Measurements from ENCODE around the gene CERK.
"Not testable (repeated sequence)": the region's sequence is repeated elsewhere in the genome, so short reads cannot be mapped to it uniquely, and the experiment has no call there.

Gene CERK

DNA sequence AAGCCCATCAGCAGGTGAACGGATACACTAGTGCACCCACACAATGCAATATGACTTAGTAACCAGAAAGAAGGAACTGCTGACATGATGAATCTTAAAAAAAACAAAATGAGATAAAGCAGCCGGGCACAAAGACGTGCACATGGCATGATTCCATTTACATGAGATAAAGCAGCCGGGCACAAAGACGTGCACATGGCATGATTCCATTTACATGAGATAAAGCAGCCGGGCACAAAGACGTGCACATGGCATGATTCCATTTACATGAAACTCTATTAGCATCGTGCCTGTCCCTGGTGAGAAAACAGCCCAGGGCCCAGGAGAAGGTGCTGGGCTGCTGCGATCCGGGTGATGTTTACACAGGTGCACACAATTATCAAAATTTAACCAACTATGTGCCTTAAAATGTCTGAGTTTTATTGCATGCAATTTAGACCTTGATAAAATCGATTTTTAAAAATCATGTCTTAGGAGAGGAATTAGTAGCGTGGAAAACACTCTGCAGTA is 3.8 kb downstream of the CERK start:
- not testable (repeated sequence) for H3K9me3 Mint-ChIP-seq; DNase-seq (ENCODE audit: low spot score in 2 of 2); ATAC-seq
- peak overlapping the region; percentile 97 for H3K4me3 Mint-ChIP-seq
- peaks cover 72% of the 10 kb centered on the region for H3K36me3 Mint-ChIP-seq
- peaks cover 67% of the 10 kb centered on the region for H3K4me1 Mint-ChIP-seq
- H3K27ac Mint-ChIP-seq = peak overlapping the region; percentile 97

DNA sequence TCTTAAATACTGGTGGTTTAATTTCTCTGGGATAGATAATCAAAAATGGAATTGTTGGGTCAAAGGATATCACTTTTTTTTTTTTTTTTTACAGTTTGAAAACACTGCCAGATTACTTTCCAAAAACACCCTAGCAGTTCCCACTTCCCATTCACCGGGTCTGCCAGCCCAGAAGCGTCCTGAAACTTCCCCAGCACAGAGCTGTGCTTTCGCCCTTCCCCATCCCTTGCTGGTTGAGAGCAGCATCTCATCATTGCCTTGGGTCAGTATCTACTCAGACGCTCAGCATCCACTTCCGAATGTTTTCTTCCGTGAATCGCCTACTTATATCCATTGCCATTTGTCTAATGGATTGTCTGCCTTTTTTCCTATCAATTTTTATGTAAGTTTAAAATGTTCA is 5.5 kb downstream of the CERK start:
- H3K4me3 Mint-ChIP-seq = peak overlapping the region; percentile 76
- H3K9me3 Mint-ChIP-seq = no peaks in the 10 kb centered on the region
- peak overlapping the region; percentile 94 for H3K27ac Mint-ChIP-seq
- DNase-seq (ENCODE audit: low spot score in 2 of 2) (no peak), ATAC-seq (no peak)
- peaks cover 84% of the 10 kb centered on the region for H3K36me3 Mint-ChIP-seq
- H3K4me1 Mint-ChIP-seq = peaks cover 73% of the 10 kb centered on the region

DNA sequence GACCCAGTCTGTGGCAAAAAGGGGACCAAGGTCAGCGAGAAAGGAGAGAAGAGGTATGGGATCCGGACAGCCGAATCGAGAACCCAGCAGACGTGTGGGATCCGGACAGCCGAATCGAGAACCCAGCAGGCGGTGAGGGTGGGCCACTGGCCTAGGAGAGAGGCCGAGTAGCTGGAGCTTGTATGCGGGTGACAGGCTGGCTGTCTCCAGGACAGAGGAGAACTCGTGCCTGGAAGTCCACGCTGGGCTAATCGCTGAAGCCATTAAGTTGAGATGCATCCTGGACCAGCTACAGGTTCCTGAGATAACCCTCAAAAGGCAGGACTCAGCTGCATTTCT is 6.0 kb downstream of the CERK start:
- Mint-ChIP-seq H3K36me3 (peaks cover 84% of the 10 kb centered on the region), H3K4me1 (peaks cover 73% of the 10 kb centered on the region), H3K4me3 (peak overlapping the region; percentile 76), H3K27ac (peak overlapping the region; percentile 94), H3K9me3 (no peaks in the 10 kb centered on the region)
- DNase-seq (ENCODE audit: low spot score in 2 of 2) (no peak), ATAC-seq (no peak)

GRCh38 chr22:46731246-46732040 is 6.6 kb downstream of the CERK start:
- Mint-ChIP-seq H3K4me1 (peaks cover 70% of the 10 kb centered on the region), H3K27ac (peak overlapping the region; percentile 94), H3K36me3 (peaks cover 84% of the 10 kb centered on the region), H3K9me3 (no peaks in the 10 kb centered on the region), H3K4me3 (peak overlapping the region; percentile 76)
- peak; percentile 47 for ATAC-seq
- DNase-seq (ENCODE audit: low spot score in 2 of 2) = no peak

DNA sequence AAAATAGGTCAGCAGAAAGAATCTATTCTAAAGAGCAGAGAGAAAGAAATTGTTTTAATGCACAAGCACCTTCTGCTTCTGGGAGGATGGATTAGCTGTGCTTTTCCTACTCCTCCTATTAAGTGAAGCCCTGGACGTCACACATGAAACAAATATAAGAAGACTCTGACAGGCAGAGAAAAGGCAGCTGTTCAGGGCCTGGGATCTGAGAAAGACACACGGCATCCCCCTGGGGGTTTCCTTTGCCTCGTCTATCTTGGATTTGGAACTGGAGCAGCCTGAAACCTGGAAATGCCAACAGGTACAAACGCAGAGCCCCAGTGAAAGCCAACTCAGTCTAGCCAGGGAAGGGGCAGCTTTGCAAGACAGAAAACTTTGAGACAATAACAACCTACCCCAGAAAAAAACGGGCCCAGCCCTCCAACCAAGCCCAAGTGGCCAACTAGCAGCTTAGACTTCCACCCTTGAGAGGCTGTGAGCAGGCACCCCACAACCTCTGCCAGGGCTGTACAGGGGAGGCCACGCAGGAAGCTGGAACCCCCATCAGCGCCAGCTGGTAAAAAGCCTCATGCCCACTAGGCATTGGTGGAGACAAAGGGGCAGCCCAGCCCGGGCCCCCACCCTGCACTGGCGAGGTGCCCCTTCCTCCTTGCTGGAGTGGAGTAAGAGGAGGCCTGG is 7.3 kb downstream of the CERK start:
- peak; percentile 3 for ATAC-seq
- Mint-ChIP-seq H3K4me3 (peak overlapping the region; percentile 76), H3K36me3 (peaks cover 88% of the 10 kb centered on the region), H3K9me3 (no peaks in the 10 kb centered on the region), H3K4me1 (peaks cover 70% of the 10 kb centered on the region), H3K27ac (peak overlapping the region; percentile 94)
- DNase-seq (ENCODE audit: low spot score in 2 of 2) = no peak

DNA sequence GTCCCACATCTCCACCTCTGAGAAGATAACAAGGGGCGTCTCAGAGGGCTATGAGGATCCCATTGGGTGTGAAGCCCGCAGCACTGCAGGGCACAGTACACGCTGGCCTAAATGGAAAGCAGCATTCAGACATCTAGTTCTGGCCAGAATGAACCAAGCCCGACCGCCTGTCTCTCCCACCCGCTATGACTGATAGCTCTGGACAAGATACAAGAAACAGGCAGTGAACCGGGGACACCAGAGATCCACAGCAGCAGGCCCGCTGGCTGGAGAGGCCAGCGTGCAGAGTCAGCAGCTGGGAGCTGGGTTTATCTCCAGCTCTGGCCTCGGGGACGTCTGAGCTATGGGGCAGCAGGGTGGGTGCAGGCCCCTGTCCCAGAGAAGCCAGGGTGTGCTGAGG is 9.6 kb downstream of the CERK start:
- H3K9me3 Mint-ChIP-seq = no peaks in the 10 kb centered on the region
- H3K4me3 Mint-ChIP-seq = peak overlapping the region; percentile 16
- peaks cover 62% of the 10 kb centered on the region for H3K4me1 Mint-ChIP-seq
- H3K36me3 Mint-ChIP-seq = peaks cover 91% of the 10 kb centered on the region
- ATAC-seq (no peak), DNase-seq (ENCODE audit: low spot score in 2 of 2) (no peak)
- H3K27ac Mint-ChIP-seq = peak overlapping the region; percentile 94

- Mint-ChIP-seq H3K4me1 (peaks cover 64% of the 10 kb centered on the region), H3K36me3 (peaks cover 97% of the 10 kb centered on the region), H3K27ac (peak overlapping the region; percentile 94), H3K4me3 (peak overlapping the region; percentile 16), H3K9me3 (no peaks in the 10 kb centered on the region)
- no peak for DNase-seq (ENCODE audit: low spot score in 2 of 2)
- peak; percentile 27 for ATAC-seq
Measured at GRCh38 chr22:46727813-46728364, 10.2 kb downstream of the CERK start.

- no peaks in the 10 kb centered on the region for H3K9me3 Mint-ChIP-seq
- H3K4me3 Mint-ChIP-seq = no peak overlapping the region
- DNase-seq (ENCODE audit: low spot score in 2 of 2) (no peak), ATAC-seq (no peak)
- peaks cover 96% of the 10 kb centered on the region for H3K36me3 Mint-ChIP-seq
- H3K27ac Mint-ChIP-seq = peak overlapping the region; percentile 94
- peaks cover 67% of the 10 kb centered on the region for H3K4me1 Mint-ChIP-seq
Measured at GRCh38 chr22:46726986-46727317, 11.1 kb downstream of the CERK start.

DNA sequence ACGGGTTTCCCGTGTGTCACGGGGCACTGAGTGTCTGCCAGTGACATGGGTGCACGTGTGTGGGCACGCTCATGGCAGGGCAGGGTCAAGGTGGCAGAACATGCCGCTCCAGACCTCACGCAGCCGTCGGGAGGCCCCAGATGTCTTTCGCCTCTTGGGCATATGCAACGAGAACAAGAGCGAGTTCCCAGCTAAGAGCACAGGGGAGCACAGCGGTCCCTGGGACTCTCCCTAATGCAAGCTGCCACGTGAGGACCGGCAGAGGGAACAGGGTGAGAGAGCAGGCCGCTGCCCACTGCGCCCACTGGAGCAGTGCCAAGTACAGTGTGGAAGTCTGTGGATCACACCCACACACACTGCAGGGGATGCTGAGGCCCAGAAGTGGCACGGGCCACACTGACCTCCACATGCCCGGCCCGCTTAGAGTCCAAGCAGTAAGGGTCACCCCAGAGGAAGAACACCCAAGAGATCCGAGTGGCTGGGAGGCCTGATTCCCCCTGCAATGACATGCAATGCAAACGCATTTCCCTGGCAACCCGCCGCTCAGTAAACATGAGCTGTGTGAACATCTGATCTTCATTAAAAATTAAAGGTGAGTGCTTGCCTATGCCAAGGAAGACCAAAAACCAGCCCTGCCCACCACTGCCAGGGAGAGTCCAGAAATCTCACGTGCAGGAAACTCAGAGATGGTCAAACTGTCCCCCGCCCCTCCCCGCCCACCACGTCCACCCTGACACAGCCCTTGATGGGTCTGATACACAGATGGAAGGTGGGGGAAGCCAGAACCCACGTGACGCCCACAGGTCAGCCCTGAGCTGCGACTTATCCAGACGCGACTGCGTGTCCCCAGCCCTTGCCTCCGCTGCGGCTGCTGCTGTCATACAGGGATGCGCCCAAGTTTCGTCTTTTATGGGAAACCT is 11.7 kb downstream of the CERK start:
- Mint-ChIP-seq H3K27ac (no peak overlapping the region), H3K4me1 (peaks cover 66% of the 10 kb centered on the region), H3K4me3 (no peak overlapping the region), H3K9me3 (no peaks in the 10 kb centered on the region), H3K36me3 (peaks cover 96% of the 10 kb centered on the region)
- DNase-seq (ENCODE audit: low spot score in 2 of 2) = no peak
- ATAC-seq = no peak

- Mint-ChIP-seq H3K4me1 (peaks cover 54% of the 10 kb centered on the region), H3K36me3 (peaks cover 96% of the 10 kb centered on the region), H3K27ac (peak overlapping the region; percentile 21), H3K9me3 (no peaks in the 10 kb centered on the region), H3K4me3 (no peak overlapping the region)
- ATAC-seq (no peak), DNase-seq (ENCODE audit: low spot score in 2 of 2) (no peak)
Measured at GRCh38 chr22:46725096-46725495, 13.0 kb downstream of the CERK start.

- H3K27ac Mint-ChIP-seq = peak overlapping the region; percentile 21
- no peak for DNase-seq (ENCODE audit: low spot score in 2 of 2)
- H3K9me3 Mint-ChIP-seq = no peaks in the 10 kb centered on the region
- ATAC-seq = no peak
- peaks cover 53% of the 10 kb centered on the region for H3K4me1 Mint-ChIP-seq
- H3K4me3 Mint-ChIP-seq = no peak overlapping the region
- H3K36me3 Mint-ChIP-seq = peaks cover 96% of the 10 kb centered on the region
Measured at GRCh38 chr22:46723882-46724281, 14.2 kb downstream of the CERK start.

- H3K9me3 Mint-ChIP-seq = no peaks in the 10 kb centered on the region
- peaks cover 96% of the 10 kb centered on the region for H3K36me3 Mint-ChIP-seq
- no peak for ATAC-seq
- no peak for DNase-seq (ENCODE audit: low spot score in 2 of 2)
- H3K27ac Mint-ChIP-seq = peak overlapping the region; percentile 69
- H3K4me1 Mint-ChIP-seq = peaks cover 38% of the 10 kb centered on the region
- no peak overlapping the region for H3K4me3 Mint-ChIP-seq
Measured at GRCh38 chr22:46721501-46722085, 16.5 kb downstream of the CERK start.

DNA sequence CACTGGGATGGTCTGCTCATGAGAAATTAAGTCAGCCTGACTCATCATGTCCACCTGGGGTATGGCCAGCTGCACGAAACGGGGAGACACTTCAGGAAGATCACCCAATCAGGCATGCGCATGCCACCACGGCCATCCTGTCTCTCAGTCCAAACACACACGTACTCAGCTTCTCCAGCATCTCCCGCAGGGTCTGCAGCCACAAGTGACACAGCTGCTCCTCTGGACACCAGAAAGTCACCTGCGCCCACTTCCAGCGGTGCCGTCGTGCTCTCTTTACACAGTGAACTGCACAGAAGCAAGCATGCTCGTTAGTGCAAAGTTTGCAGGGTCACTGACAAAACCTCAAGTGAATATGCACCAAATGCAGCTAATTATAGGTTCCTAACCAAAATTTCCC is 18.1 kb downstream of the CERK start:
- H3K9me3 Mint-ChIP-seq = no peaks in the 10 kb centered on the region
- no peak overlapping the region for H3K27ac Mint-ChIP-seq
- ATAC-seq (no peak), DNase-seq (ENCODE audit: low spot score in 2 of 2) (no peak)
- H3K4me1 Mint-ChIP-seq = peaks cover 30% of the 10 kb centered on the region
- no peak overlapping the region for H3K4me3 Mint-ChIP-seq
- H3K36me3 Mint-ChIP-seq = peaks cover 98% of the 10 kb centered on the region

DNA sequence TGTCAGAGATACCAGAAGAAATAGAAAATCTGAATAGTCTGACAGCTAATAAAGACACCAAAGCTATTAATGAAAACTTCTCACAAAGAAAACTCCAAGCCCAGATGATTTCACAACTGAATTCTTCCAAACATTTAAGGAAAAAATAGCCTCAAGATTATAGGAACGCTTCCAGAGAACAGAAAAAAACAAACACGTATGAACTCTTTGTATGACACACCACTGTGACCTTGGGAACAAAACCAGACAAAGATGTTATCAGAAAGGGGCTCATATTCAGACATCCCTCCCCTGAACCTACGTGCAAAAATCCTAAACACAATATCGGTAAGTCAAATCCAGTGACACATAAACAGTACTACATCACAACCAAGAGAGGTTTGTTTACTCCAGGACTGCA is 23.5 kb downstream of the CERK start:
- ATAC-seq = peak; percentile 45
- H3K27ac Mint-ChIP-seq = peak overlapping the region; percentile 10
- no peak overlapping the region for H3K4me3 Mint-ChIP-seq
- no peaks in the 10 kb centered on the region for H3K9me3 Mint-ChIP-seq
- peaks cover 10% of the 10 kb centered on the region for H3K4me1 Mint-ChIP-seq
- H3K36me3 Mint-ChIP-seq = peaks cover 100% of the 10 kb centered on the region
- DNase-seq (ENCODE audit: low spot score in 2 of 2) = no peak

DNA sequence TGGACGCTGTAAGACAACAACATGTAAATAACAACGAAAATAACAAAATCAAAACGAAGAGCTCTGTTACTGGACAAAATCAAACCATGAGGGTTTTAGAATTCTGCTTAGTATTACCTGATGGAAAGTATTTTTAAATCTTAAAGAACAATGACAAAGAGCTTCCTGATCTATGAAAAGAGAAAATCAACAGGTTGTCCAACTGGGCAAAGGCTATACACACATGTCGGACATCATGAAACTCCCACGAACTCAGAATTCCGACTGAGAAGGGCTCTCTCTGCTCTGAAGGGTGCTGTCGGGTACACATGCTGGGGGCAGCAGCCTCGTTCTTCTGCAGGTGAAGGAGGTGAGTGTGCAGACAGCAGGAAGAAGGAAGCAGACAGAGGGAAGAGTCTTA is 25.8 kb downstream of the CERK start:
- H3K36me3 Mint-ChIP-seq = peaks cover 100% of the 10 kb centered on the region

More for the DNA sequence above, 25.8 kb downstream of the CERK start:
- ATAC-seq (no peak), DNase-seq (ENCODE audit: low spot score in 2 of 2) (no peak)
- peak overlapping the region; percentile 79 for H3K27ac Mint-ChIP-seq
- no peaks in the 10 kb centered on the region for H3K9me3 Mint-ChIP-seq
- no peak overlapping the region for H3K4me3 Mint-ChIP-seq
- peaks cover 9% of the 10 kb centered on the region for H3K4me1 Mint-ChIP-seq
